ENCODE results near the gene AUTS2.

DNA sequence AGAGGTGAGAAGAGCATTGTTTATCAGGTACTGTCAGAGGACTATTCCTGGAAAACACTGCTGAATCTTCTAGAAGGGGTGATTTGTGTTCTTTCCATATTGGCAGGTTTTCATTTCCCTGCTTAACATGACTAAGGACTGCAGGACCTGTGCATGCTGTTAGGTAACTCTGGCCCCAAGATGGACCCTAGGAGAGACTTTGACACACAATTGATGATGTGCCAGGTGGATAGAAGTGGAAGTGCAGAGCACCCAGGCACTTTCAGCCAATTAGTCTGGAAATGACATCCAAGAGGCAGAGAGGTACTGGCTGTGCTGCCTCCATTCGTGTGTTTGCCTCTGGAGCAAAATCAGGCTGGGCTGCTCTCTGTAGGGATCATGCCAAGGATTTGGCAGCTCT lies 1037.4 kb downstream of the AUTS2 start:
- TF ChIP-seq, protein P1, sequence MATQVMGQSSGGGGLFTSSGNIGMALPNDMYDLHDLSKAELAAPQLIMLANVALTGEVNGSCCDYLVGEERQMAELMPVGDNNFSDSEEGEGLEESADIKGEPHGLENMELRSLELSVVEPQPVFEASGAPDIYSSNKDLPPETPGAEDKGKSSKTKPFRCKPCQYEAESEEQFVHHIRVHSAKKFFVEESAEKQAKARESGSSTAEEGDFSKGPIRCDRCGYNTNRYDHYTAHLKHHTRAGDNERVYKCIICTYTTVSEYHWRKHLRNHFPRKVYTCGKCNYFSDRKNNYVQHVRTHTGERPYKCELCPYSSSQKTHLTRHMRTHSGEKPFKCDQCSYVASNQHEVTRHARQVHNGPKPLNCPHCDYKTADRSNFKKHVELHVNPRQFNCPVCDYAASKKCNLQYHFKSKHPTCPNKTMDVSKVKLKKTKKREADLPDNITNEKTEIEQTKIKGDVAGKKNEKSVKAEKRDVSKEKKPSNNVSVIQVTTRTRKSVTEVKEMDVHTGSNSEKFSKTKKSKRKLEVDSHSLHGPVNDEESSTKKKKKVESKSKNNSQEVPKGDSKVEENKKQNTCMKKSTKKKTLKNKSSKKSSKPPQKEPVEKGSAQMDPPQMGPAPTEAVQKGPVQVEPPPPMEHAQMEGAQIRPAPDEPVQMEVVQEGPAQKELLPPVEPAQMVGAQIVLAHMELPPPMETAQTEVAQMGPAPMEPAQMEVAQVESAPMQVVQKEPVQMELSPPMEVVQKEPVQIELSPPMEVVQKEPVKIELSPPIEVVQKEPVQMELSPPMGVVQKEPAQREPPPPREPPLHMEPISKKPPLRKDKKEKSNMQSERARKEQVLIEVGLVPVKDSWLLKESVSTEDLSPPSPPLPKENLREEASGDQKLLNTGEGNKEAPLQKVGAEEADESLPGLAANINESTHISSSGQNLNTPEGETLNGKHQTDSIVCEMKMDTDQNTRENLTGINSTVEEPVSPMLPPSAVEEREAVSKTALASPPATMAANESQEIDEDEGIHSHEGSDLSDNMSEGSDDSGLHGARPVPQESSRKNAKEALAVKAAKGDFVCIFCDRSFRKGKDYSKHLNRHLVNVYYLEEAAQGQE (IDR thresholded peaks at IDR 0.05; ENCODE audit: insufficient read depth in 1 of 2, low read depth in 2 of 2, low read length in 1 of 2) = no peak
- TF ChIP-seq, protein P2, sequence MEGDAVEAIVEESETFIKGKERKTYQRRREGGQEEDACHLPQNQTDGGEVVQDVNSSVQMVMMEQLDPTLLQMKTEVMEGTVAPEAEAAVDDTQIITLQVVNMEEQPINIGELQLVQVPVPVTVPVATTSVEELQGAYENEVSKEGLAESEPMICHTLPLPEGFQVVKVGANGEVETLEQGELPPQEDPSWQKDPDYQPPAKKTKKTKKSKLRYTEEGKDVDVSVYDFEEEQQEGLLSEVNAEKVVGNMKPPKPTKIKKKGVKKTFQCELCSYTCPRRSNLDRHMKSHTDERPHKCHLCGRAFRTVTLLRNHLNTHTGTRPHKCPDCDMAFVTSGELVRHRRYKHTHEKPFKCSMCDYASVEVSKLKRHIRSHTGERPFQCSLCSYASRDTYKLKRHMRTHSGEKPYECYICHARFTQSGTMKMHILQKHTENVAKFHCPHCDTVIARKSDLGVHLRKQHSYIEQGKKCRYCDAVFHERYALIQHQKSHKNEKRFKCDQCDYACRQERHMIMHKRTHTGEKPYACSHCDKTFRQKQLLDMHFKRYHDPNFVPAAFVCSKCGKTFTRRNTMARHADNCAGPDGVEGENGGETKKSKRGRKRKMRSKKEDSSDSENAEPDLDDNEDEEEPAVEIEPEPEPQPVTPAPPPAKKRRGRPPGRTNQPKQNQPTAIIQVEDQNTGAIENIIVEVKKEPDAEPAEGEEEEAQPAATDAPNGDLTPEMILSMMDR (IDR thresholded peaks at IDR 0.05) = no peak
- TF ChIP-seq POLR2AphosphoS5 (IDR thresholded peaks at IDR 0.05; ENCODE audit: low read depth, low read length) = no peak

All from Panc1 (cell line).